ENCODE results near the gene SLC30A9. TPM values are rescaled to one million over a fixed set of nuclear protein-coding genes. Genes with fewer than 3 reads are reported as not detected.

The SLC30A9 gene
- polyA plus RNA-seq, 1 experiment = 37.9 TPM

- H3K4me3 ChIP-seq (ENCODE audit: low read depth, low read length) = no peak overlapping the region
- TF ChIP-seq, protein P1, sequence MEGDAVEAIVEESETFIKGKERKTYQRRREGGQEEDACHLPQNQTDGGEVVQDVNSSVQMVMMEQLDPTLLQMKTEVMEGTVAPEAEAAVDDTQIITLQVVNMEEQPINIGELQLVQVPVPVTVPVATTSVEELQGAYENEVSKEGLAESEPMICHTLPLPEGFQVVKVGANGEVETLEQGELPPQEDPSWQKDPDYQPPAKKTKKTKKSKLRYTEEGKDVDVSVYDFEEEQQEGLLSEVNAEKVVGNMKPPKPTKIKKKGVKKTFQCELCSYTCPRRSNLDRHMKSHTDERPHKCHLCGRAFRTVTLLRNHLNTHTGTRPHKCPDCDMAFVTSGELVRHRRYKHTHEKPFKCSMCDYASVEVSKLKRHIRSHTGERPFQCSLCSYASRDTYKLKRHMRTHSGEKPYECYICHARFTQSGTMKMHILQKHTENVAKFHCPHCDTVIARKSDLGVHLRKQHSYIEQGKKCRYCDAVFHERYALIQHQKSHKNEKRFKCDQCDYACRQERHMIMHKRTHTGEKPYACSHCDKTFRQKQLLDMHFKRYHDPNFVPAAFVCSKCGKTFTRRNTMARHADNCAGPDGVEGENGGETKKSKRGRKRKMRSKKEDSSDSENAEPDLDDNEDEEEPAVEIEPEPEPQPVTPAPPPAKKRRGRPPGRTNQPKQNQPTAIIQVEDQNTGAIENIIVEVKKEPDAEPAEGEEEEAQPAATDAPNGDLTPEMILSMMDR (IDR thresholded peaks at IDR 0.05; ENCODE audit: insufficient read depth, low read depth, low read length) = no peak
- DNase-seq (ENCODE audit: low read depth) = no peak
- H3K27me3 ChIP-seq (ENCODE audit: control insufficient read depth, insufficient read depth, low read length) = no peaks in the 10 kb centered on the region
- H3K36me3 ChIP-seq (ENCODE audit: control insufficient read depth, insufficient read depth, low read length) = no peaks in the 10 kb centered on the region
- ChIA-PET POLR2A (no interaction called here), CTCF (no interaction called here)
These were observed 111.2 kb downstream of the SLC30A9 start for GRCh38 chr4:42101446-42101975.

DNA sequence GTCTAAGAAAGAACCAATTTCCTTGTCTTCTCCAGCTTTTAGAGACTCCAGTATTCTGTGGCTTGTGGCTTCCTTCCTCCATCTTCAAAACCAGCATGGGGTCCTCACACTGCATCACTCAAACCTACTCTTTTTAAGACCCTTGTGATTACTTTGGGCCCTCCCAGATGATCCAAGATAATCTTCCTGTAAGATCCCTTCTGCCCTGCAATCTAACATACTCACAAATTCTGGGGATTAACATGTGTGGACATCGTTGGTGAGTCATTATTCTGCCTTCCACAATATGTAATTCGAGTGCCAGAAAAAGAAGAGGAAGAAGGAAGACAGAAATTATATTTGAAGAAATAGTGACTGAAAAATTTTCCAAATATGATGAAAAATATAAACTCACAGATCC is 114.2 kb downstream of the SLC30A9 start:
- Histone ChIP-seq H3K4me3 (ENCODE audit: low read depth, low read length) (no peak overlapping the region), H3K36me3 (ENCODE audit: control insufficient read depth, insufficient read depth, low read length) (no peaks in the 10 kb centered on the region), H3K27me3 (ENCODE audit: control insufficient read depth, insufficient read depth, low read length) (no peaks in the 10 kb centered on the region)
- CTCF ChIA-PET = interaction anchor here (1.1 kb wide), 1 partner anchor 10 kb away, joined by 4 read pairs; no protein-coding TSS in a partner anchor
- no peak for DNase-seq (ENCODE audit: low read depth)
- POLR2A ChIA-PET = no interaction called here
- TF ChIP-seq, protein P1 (IDR thresholded peaks at IDR 0.05; ENCODE audit: insufficient read depth, low read depth, low read length) = no peak

DNA sequence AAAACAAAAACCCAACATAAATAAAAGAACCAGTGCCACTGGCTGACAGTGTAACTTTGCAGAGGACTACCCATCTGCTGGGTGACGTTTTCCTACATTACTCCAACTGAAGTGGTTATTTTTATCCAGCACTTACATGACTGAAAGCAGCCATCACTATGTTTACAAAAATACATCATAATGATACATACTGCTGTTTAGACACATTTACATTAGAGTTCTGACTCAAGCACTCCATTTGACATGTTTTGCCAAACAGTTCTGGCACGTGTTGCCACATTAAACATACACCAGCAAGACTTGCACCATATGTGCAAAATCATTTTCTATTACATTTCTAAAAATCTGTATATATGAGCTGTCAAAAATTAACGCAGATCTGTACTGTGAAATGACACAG is 122.5 kb downstream of the SLC30A9 start:
- no peaks in the 10 kb centered on the region for H3K36me3 ChIP-seq (ENCODE audit: control insufficient read depth, insufficient read depth, low read length)
- TF ChIP-seq, protein P1 (IDR thresholded peaks at IDR 0.05; ENCODE audit: insufficient read depth, low read depth, low read length) = no peak
- no peak overlapping the region for H3K4me3 ChIP-seq (ENCODE audit: low read depth, low read length)
- ChIA-PET POLR2A (no interaction called here), CTCF (no interaction called here)
- peaks cover 1% of the 10 kb centered on the region; the same call in 1 of the 2 replicates for H3K27me3 ChIP-seq (ENCODE audit: control insufficient read depth, insufficient read depth, low read length)
- no peak for DNase-seq (ENCODE audit: low read depth)

DNA sequence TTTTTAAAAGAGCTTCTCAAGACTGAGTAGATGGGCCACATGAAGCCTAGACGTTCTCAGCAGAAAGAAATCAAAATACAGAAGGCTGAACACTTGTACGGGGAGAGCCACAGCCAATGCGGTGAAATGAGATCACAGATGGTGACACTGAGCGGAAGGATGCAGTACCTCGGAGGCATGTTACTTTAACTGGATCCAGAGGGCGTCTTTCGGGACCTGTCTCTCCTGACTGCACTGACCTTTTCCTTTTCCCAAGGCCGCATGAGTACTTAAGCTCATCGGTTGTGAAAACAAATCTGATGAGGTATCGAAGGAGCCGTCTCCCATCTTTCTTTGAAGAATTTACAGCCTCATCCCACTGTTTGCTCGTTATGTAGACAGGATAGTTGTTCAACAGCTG is 129.6 kb downstream of the SLC30A9 start:
- Histone ChIP-seq H3K36me3 (ENCODE audit: control insufficient read depth, insufficient read depth, low read length) (no peaks in the 10 kb centered on the region), H3K27me3 (ENCODE audit: control insufficient read depth, insufficient read depth, low read length) (peaks cover 3% of the 10 kb centered on the region; the same call in 1 of the 2 replicates), H3K4me3 (ENCODE audit: low read depth, low read length) (no peak overlapping the region)
- ChIA-PET POLR2A (no interaction called here), CTCF (no interaction called here)
- TF ChIP-seq, protein P1 (IDR thresholded peaks at IDR 0.05; ENCODE audit: insufficient read depth, low read depth, low read length) = no peak
- no peak for DNase-seq (ENCODE audit: low read depth)

DNA sequence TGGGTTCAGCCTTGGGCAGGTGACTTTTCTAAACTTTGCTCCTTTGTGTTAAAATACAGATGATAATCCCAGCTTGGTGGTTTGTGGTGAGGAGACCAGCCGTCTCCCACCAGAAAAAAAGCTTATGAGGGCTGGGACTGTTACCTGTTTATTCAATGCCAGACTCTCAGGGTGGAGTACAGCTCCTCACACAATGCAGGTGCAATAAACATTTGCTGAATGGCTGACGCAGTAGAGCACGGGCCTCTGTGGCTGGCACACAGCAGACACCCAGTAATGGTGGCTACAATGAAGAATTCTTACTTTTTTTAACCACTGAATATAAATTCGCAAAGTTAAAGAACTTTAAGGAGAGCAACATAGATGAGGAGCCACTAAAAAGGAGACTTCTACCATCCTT is 131.9 kb downstream of the SLC30A9 start:
- TF ChIP-seq, protein P1 (IDR thresholded peaks at IDR 0.05; ENCODE audit: insufficient read depth, low read depth, low read length) = no peak
- Histone ChIP-seq H3K27me3 (ENCODE audit: control insufficient read depth, insufficient read depth, low read length) (peaks cover 3% of the 10 kb centered on the region; the same call in 1 of the 2 replicates), H3K36me3 (ENCODE audit: control insufficient read depth, insufficient read depth, low read length) (no peaks in the 10 kb centered on the region), H3K4me3 (ENCODE audit: low read depth, low read length) (no peak overlapping the region)
- DNase-seq (ENCODE audit: low read depth) = no peak
- CTCF ChIA-PET = no interaction called here
- POLR2A ChIA-PET = no interaction called here

Measured in BJ (cell line).